ENCODE measurements around the gene YPEL5. TPM values are rescaled to one million over a fixed set of nuclear protein-coding genes. Genes with fewer than 3 reads are reported as not detected.

The YPEL5 gene
- polyA plus RNA-seq, 2 donors, result 45.5 to 61.5 TPM

- Histone ChIP-seq H3K36me3 (ENCODE audit: control insufficient read depth in 2 of 2, insufficient read depth in 2 of 2, low read length in 1 of 2) (peaks cover 6 to 8% of the 10 kb centered on the region in 2 donors), H3K4me1 (ENCODE audit: control insufficient read depth in 2 of 2, insufficient read depth in 2 of 2, low read length in 1 of 2) (no peaks in the 10 kb centered on the region), H3K4me3 (ENCODE audit: low read depth in 1 of 2, low read length in 2 of 2) (no peak overlapping the region)
These were observed 13.0 kb downstream of the YPEL5 start for GRCh38 chr2:30159766-30160165.

GRCh38 chr2:30161929-30162706 is 15.3 kb downstream of the YPEL5 start:
- WGBS, 2 donors, result 79 to 83% methylated on average over 7 of the region's 7 CpGs
- Histone ChIP-seq H3K4me1 (ENCODE audit: control insufficient read depth in 2 of 2, insufficient read depth in 2 of 2, low read length in 1 of 2) (no peaks in the 10 kb centered on the region), H3K27me3 (ENCODE audit: control insufficient read depth in 1 of 2, insufficient read depth in 2 of 2, low read length in 2 of 2) (no peaks in the 10 kb centered on the region)

More at GRCh38 chr2:30159766-30160165, 13.0 kb downstream of the YPEL5 start:
- H3K9me3 ChIP-seq (ENCODE audit: control insufficient read depth in 2 of 2, insufficient read depth in 1 of 2, low read depth in 1 of 2, low read length in 1 of 2), result no peaks in the 10 kb centered on the region
- H3K27me3 ChIP-seq (ENCODE audit: control insufficient read depth in 1 of 2, insufficient read depth in 2 of 2, low read length in 2 of 2), result no peaks in the 10 kb centered on the region
- H3K27ac ChIP-seq (ENCODE audit: low read depth in 2 of 2, low read length in 1 of 2), result no peak overlapping the region
- 78 to 86% methylated on average over 2 of the region's 2 CpGs for whole genome bisulfite sequencing, 2 donors

GRCh38 chr2:30162806-30163205 is 16.0 kb downstream of the YPEL5 start:
- Histone ChIP-seq H3K27me3 (ENCODE audit: control insufficient read depth in 1 of 2, insufficient read depth in 2 of 2, low read length in 2 of 2) (no peaks in the 10 kb centered on the region), H3K27ac (ENCODE audit: low read depth in 2 of 2, low read length in 1 of 2) (no peak overlapping the region), H3K4me3 (ENCODE audit: low read depth in 1 of 2, low read length in 2 of 2) (no peak overlapping the region), H3K36me3 (ENCODE audit: control insufficient read depth in 2 of 2, insufficient read depth in 2 of 2, low read length in 1 of 2) (peaks cover 5 to 6% of the 10 kb centered on the region in 2 donors), H3K4me1 (ENCODE audit: control insufficient read depth in 2 of 2, insufficient read depth in 2 of 2, low read length in 1 of 2) (no peaks in the 10 kb centered on the region), H3K9me3 (ENCODE audit: control insufficient read depth in 2 of 2, insufficient read depth in 1 of 2, low read depth in 1 of 2, low read length in 1 of 2) (no peaks in the 10 kb centered on the region)
- 89 to 93% methylated on average over 2 of the region's 2 CpGs for WGBS, 2 donors

More at GRCh38 chr2:30161929-30162706, 15.3 kb downstream of the YPEL5 start:
- Histone ChIP-seq H3K36me3 (ENCODE audit: control insufficient read depth in 2 of 2, insufficient read depth in 2 of 2, low read length in 1 of 2) (peaks cover 6 to 8% of the 10 kb centered on the region in 2 donors), H3K9me3 (ENCODE audit: control insufficient read depth in 2 of 2, insufficient read depth in 1 of 2, low read depth in 1 of 2, low read length in 1 of 2) (no peaks in the 10 kb centered on the region), H3K27ac (ENCODE audit: low read depth in 2 of 2, low read length in 1 of 2) (no peak overlapping the region), H3K4me3 (ENCODE audit: low read depth in 1 of 2, low read length in 2 of 2) (no peak overlapping the region)

DNA sequence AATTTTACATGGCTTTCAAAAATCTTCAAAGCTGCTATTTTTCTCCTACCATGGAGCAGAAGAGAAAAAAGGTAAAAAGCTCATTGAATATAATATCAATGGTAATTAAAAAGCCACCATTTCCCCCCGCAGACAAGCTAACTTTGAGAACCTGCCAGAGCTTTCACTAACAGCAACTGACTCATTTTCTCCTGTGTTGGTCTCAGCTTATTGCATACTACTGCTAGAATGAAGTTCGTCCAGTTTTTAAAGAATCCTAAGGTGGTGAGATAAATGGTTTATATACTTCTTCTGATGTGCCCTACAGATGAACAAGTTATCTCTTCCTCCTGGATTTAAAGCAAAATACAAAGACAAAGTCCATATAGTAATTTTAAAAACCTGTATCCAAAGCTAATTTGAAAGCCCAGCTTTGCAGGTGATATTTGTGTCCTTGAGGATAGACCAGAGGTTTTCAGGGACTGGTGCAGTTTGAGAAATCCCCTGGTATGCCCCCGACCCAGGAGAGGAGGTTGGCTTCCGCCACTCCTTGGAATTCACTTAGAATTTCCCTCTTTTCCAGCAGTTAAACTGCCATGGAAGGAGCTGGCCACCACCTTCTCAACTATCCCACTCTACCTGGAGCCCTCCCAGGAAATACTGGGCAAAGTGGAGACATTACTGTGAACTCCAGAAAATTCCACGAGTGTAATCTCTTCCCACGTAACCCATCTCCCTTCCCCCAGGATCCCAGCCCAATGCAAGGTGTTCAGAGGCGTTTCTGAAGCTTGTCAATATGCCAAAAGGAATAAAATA is 17.5 kb downstream of the YPEL5 start:
- WGBS, 2 donors, result 32 to 34% methylated on average over 7 of the region's 7 CpGs
- no peak overlapping the region for H3K27ac ChIP-seq (ENCODE audit: low read depth in 2 of 2, low read length in 1 of 2)

GRCh38 chr2:30165050-30165520 is 18.3 kb downstream of the YPEL5 start:
- H3K4me1 ChIP-seq (ENCODE audit: control insufficient read depth in 2 of 2, insufficient read depth in 2 of 2, low read length in 1 of 2), result no peaks in the 10 kb centered on the region
- H3K9me3 ChIP-seq (ENCODE audit: control insufficient read depth in 2 of 2, insufficient read depth in 1 of 2, low read depth in 1 of 2, low read length in 1 of 2), result no peaks in the 10 kb centered on the region
- 15 to 17% methylated on average over 7 of the region's 7 CpGs for whole genome bisulfite sequencing, 2 donors
- no peaks in the 10 kb centered on the region for H3K27me3 ChIP-seq (ENCODE audit: control insufficient read depth in 1 of 2, insufficient read depth in 2 of 2, low read length in 2 of 2)
- no peak overlapping the region for H3K27ac ChIP-seq (ENCODE audit: low read depth in 2 of 2, low read length in 1 of 2)
- peaks cover 0 to 2% of the 10 kb centered on the region in 2 donors for H3K36me3 ChIP-seq (ENCODE audit: control insufficient read depth in 2 of 2, insufficient read depth in 2 of 2, low read length in 1 of 2)
- H3K4me3 ChIP-seq (ENCODE audit: low read depth in 1 of 2, low read length in 2 of 2), result no peak overlapping the region

More for the DNA sequence above, 17.5 kb downstream of the YPEL5 start:
- Histone ChIP-seq H3K27me3 (ENCODE audit: control insufficient read depth in 1 of 2, insufficient read depth in 2 of 2, low read length in 2 of 2) (no peaks in the 10 kb centered on the region), H3K36me3 (ENCODE audit: control insufficient read depth in 2 of 2, insufficient read depth in 2 of 2, low read length in 1 of 2) (peaks cover 0 to 2% of the 10 kb centered on the region in 2 donors), H3K9me3 (ENCODE audit: control insufficient read depth in 2 of 2, insufficient read depth in 1 of 2, low read depth in 1 of 2, low read length in 1 of 2) (no peaks in the 10 kb centered on the region), H3K4me1 (ENCODE audit: control insufficient read depth in 2 of 2, insufficient read depth in 2 of 2, low read length in 1 of 2) (no peaks in the 10 kb centered on the region), H3K4me3 (ENCODE audit: low read depth in 1 of 2, low read length in 2 of 2) (no peak overlapping the region)

DNA sequence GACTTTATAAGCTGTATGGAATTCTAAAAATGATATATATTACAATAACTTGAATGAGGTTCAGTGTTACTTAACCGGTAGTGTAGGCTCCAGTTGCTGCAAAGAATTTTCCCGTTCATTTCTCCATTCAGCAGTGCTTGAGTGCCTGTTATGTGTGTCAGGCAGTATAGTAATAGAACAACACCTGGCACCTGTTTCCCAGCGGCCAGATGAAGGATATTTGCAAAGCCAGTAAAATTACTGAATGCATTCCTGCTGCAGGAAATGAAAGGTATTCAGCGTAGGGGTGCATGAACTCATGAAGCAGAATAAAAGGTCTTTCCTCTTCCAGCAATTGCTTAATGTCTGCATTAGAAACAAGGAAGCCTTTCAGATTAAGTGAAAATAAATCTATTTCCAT is 18.8 kb downstream of the YPEL5 start:
- Histone ChIP-seq H3K4me1 (ENCODE audit: control insufficient read depth in 2 of 2, insufficient read depth in 2 of 2, low read length in 1 of 2) (no peaks in the 10 kb centered on the region), H3K27me3 (ENCODE audit: control insufficient read depth in 1 of 2, insufficient read depth in 2 of 2, low read length in 2 of 2) (no peaks in the 10 kb centered on the region), H3K9me3 (ENCODE audit: control insufficient read depth in 2 of 2, insufficient read depth in 1 of 2, low read depth in 1 of 2, low read length in 1 of 2) (no peaks in the 10 kb centered on the region), H3K4me3 (ENCODE audit: low read depth in 1 of 2, low read length in 2 of 2) (no peak overlapping the region), H3K27ac (ENCODE audit: low read depth in 2 of 2, low read length in 1 of 2) (no peak overlapping the region), H3K36me3 (ENCODE audit: control insufficient read depth in 2 of 2, insufficient read depth in 2 of 2, low read length in 1 of 2) (peaks cover 0 to 2% of the 10 kb centered on the region in 2 donors)
- WGBS, 2 donors, result 69 to 86% methylated on average over 4 of the region's 4 CpGs

- no peaks in the 10 kb centered on the region for H3K9me3 ChIP-seq (ENCODE audit: control insufficient read depth in 2 of 2, insufficient read depth in 1 of 2, low read depth in 1 of 2, low read length in 1 of 2)
These were observed 25.8 kb downstream of the YPEL5 start for GRCh38 chr2:30172627-30173026.

DNA sequence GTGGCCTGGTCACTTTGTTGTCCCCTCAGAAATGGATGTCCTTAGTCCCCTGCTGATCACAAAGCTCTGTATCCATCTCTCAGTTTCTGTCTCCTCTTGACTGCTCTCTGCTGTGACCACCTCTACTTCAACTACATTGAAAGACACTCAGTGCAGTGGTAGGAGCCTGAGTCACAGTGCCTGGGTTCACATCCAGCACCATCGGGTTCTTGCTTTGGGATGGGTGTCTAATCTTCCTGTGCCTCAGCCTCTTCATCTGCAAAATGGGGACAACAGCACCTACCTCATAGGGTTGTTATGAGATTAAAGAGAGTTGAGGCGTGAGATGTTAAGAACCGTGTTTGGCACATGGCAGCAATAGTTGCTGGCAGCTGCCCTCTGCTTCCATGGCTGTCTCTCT is 30.6 kb downstream of the YPEL5 start:
- Histone ChIP-seq H3K27ac (ENCODE audit: low read depth in 2 of 2, low read length in 1 of 2) (peak overlapping the region in 1 of 2 donors; percentile 23), H3K27me3 (ENCODE audit: control insufficient read depth in 1 of 2, insufficient read depth in 2 of 2, low read length in 2 of 2) (no peaks in the 10 kb centered on the region), H3K4me3 (ENCODE audit: low read depth in 1 of 2, low read length in 2 of 2) (no peak overlapping the region), H3K4me1 (ENCODE audit: control insufficient read depth in 2 of 2, insufficient read depth in 2 of 2, low read length in 1 of 2) (peaks cover 0 to 7% of the 10 kb centered on the region in 2 donors), H3K9me3 (ENCODE audit: control insufficient read depth in 2 of 2, insufficient read depth in 1 of 2, low read depth in 1 of 2, low read length in 1 of 2) (no peaks in the 10 kb centered on the region), H3K36me3 (ENCODE audit: control insufficient read depth in 2 of 2, insufficient read depth in 2 of 2, low read length in 1 of 2) (no peaks in the 10 kb centered on the region)
- WGBS, 2 donors, result 92 to 93% methylated on average over 3 of the region's 3 CpGs

More at GRCh38 chr2:30172627-30173026, 25.8 kb downstream of the YPEL5 start:
- Histone ChIP-seq H3K4me3 (ENCODE audit: low read depth in 1 of 2, low read length in 2 of 2) (no peak overlapping the region), H3K27ac (ENCODE audit: low read depth in 2 of 2, low read length in 1 of 2) (no peak overlapping the region), H3K4me1 (ENCODE audit: control insufficient read depth in 2 of 2, insufficient read depth in 2 of 2, low read length in 1 of 2) (peaks cover 0 to 3% of the 10 kb centered on the region in 2 donors), H3K36me3 (ENCODE audit: control insufficient read depth in 2 of 2, insufficient read depth in 2 of 2, low read length in 1 of 2) (no peaks in the 10 kb centered on the region), H3K27me3 (ENCODE audit: control insufficient read depth in 1 of 2, insufficient read depth in 2 of 2, low read length in 2 of 2) (no peaks in the 10 kb centered on the region)
- 95 to 97% methylated on average over 1 of the region's 1 CpG for WGBS, 2 donors

DNA sequence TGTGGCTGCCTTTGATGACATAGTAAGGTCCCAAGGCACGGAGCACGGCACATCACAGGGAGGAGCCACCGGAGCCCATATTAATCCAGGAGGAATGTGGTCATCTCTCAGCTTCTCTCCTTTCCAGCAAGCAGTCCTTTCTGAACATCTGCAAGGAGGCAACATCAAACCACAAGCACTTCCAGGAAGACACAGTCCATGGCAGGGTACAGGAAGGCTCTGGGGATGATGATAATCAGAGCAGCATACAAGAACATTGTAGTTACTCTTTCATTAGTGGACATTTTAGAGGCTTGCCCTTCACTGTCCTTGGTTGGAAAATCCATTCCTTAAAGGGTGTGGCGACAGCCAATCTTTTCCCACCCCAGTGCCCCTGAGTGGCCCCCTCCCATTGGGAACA is 31.1 kb downstream of the YPEL5 start:
- 88 to 89% methylated on average over 4 of the region's 4 CpGs for WGBS, 2 donors
- H3K9me3 ChIP-seq (ENCODE audit: control insufficient read depth in 2 of 2, insufficient read depth in 1 of 2, low read depth in 1 of 2, low read length in 1 of 2), result no peaks in the 10 kb centered on the region
- H3K36me3 ChIP-seq (ENCODE audit: control insufficient read depth in 2 of 2, insufficient read depth in 2 of 2, low read length in 1 of 2), result no peaks in the 10 kb centered on the region
- peak overlapping the region in 1 of 2 donors; percentile 23 for H3K27ac ChIP-seq (ENCODE audit: low read depth in 2 of 2, low read length in 1 of 2)
- H3K27me3 ChIP-seq (ENCODE audit: control insufficient read depth in 1 of 2, insufficient read depth in 2 of 2, low read length in 2 of 2), result no peaks in the 10 kb centered on the region
- peaks cover 0 to 7% of the 10 kb centered on the region in 2 donors for H3K4me1 ChIP-seq (ENCODE audit: control insufficient read depth in 2 of 2, insufficient read depth in 2 of 2, low read length in 1 of 2)
- H3K4me3 ChIP-seq (ENCODE audit: low read depth in 1 of 2, low read length in 2 of 2), result no peak overlapping the region

All from esophagus (tissue), 2 donors.